OCI-LY3 (cell line): ENCODE data around the gene DEPP1.
A peak's percentile ranks its signal among the peaks of the same experiment; 100 is the strongest.
"Not testable (repeated sequence)": the region's sequence is repeated elsewhere in the genome, so short reads cannot be mapped to it uniquely, and the experiment has no call there.

Experiments used
- H2AFZ ChIP-seq: fragments of 200-600, 300-600 bp; shearing (Covaris generic); 2 replicates; pipeline ENCODE4 v1.6.0; 2014; ENCODE audit warnings: antibody characterized with exemption, low read depth, low read length
- H3K27ac ChIP-seq: fragments of 200-600, 300-600 bp; sonication (generic); 2 replicates; pipeline ENCODE4 v1.5.1; 2014; ENCODE audit warnings: mild to moderate bottlenecking, low read length, moderate library complexity, mixed read lengths
- H3K27me3 ChIP-seq: fragments of 200-600, 300-600 bp; sonication (generic); 2 replicates; pipeline ENCODE4 v1.6.1; 2014; ENCODE audit warnings: low read depth, low read length, mixed read lengths
- H3K36me3 ChIP-seq: fragments of 200-600, 300-600 bp; sonication (generic); replicated peaks from 2 replicates; pipeline ENCODE3; 2014; ENCODE audit warnings: low read depth, low read length, mixed read lengths
- H3K4me1 ChIP-seq: fragments of 300-600, 200-600 bp; sonication (generic); 2 replicates; pipeline ENCODE4 v1.6.1; 2014; ENCODE audit warnings: low read length, mixed read lengths
- H3K4me2 ChIP-seq: fragments of 200-600, 300-600 bp; sonication (generic); 2 replicates; pipeline ENCODE4 v1.6.1; 2014; ENCODE audit warnings: low read length, mixed read lengths
- H3K4me3 ChIP-seq: fragments of 300-600, 200-600 bp; sonication (generic); 2 replicates; pipeline ENCODE4 v1.5.1; 2014; ENCODE audit warnings: antibody characterized with exemption, mild to moderate bottlenecking, low read length, moderate library complexity
- H3K79me2 ChIP-seq: fragments of 300-600, 200-600 bp; shearing (Covaris generic); 2 replicates; pipeline ENCODE4 v1.6.1; 2014; ENCODE audit warnings: mild to moderate bottlenecking, low read length, mixed read lengths
- H3K9ac ChIP-seq: fragments of 300-600, 200-600 bp; shearing (Covaris generic); 2 replicates; pipeline ENCODE4 v1.6.0; 2014; ENCODE audit warnings: mild to moderate bottlenecking, low read length, moderate library complexity
- H3K9me3 ChIP-seq: fragments of 200-600, 300-600 bp; shearing (Covaris generic); 2 replicates; pipeline ENCODE4 v1.6.1; 2014; ENCODE audit warnings: low read length, mixed read lengths; ENCODE audit not compliant: insufficient read depth
- H4K20me1 ChIP-seq: fragments of 200-600, 300-600 bp; sonication (generic); 2 replicates; pipeline ENCODE4 v1.6.1; 2016; ENCODE audit warnings: low read length, mixed read lengths; ENCODE audit not compliant: insufficient read depth
- EZH2phosphoT487 ChIP-seq: fragments of 200-600 bp; shearing (Covaris generic); IDR thresholded peaks from 2 replicates; pipeline ENCODE4 v1.6.1; 2018; ENCODE audit warnings: antibody characterized with exemption, mixed run types, low read depth
- TF ChIP-seq, protein P1 (sequence below): fragments of 200-600, 300-600 bp; sonication (generic); IDR thresholded peaks from 2 replicates; pipeline ENCODE4 v1.5.1; 2014; ENCODE audit warnings: antibody characterized with exemption, low read length, low read depth

The DEPP1 gene, protein sequence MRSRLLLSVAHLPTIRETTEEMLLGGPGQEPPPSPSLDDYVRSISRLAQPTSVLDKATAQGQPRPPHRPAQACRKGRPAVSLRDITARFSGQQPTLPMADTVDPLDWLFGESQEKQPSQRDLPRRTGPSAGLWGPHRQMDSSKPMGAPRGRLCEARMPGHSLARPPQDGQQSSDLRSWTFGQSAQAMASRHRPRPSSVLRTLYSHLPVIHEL

DNA sequence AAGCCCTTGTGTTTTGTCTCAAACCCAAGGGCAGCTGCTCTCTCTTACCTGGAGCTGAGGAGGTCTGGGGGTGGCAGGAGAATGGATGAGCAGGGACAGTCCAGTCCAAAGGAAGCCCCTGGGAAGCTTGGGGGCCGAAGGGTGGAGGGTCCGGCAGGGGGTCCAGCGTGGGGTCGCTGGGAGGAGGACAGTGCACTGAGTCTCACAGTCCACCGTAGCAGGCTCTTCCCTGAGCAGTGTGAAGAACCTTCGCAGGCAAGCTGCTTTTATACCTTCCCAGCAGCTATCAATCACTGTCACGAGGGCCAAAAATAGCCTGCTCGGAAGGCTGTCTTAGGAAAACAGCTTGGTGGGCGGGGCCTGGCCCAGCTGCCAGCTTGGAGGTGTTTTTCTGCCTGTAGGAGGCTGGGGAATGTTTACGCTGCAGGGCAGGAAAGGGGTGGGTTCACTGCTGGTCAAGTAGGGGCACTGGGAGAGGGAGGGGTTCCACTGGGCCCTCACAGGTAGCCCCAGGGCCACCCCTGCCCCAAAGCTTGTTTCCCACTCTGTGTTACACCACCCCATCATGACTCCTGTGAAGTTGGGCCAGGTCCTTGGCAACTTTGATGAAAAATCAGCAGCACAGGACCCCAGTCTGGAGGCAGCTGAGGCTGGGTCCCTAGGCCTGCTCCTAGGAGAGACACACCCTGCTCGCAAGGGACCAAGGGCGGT, at the start of gene DEPP1:
Gene DEPP1, minus strand, starts transcription at position 240 of the 711 bp plus-strand sequence. CDS start 779 bp downstream, outside the sequence.
- peak within 1 kb of the TSS; percentile 35 for H3K27ac ChIP-seq
- H3K4me1 ChIP-seq, result peaks cover 57% of the 10 kb centered on the region
- peak within 1 kb of the TSS; percentile 77 for H3K4me2 ChIP-seq

DNA sequence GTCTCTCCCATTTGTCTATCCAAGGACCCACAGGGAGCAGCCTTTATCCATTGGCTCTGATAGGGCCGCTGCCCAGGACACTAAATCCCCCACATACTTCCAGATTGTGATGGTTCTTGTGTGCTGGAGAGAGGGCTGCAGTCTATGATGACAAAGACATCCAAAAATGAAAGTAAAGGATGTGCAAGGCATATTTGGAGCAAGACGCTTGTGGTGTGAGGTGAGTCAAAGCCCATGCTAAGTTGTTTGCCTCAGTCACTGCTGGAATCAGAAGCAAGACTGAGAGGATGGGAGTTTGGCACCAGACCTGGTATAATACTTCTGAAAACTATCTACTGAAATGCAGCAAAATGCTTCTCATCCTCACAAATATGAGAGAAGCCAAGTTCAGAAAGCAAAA, 44.8 kb upstream of the DEPP1 start:
- TF ChIP-seq, protein P1, sequence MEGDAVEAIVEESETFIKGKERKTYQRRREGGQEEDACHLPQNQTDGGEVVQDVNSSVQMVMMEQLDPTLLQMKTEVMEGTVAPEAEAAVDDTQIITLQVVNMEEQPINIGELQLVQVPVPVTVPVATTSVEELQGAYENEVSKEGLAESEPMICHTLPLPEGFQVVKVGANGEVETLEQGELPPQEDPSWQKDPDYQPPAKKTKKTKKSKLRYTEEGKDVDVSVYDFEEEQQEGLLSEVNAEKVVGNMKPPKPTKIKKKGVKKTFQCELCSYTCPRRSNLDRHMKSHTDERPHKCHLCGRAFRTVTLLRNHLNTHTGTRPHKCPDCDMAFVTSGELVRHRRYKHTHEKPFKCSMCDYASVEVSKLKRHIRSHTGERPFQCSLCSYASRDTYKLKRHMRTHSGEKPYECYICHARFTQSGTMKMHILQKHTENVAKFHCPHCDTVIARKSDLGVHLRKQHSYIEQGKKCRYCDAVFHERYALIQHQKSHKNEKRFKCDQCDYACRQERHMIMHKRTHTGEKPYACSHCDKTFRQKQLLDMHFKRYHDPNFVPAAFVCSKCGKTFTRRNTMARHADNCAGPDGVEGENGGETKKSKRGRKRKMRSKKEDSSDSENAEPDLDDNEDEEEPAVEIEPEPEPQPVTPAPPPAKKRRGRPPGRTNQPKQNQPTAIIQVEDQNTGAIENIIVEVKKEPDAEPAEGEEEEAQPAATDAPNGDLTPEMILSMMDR, result no peak
- TF ChIP-seq EZH2phosphoT487, result no peak
- no peak overlapping the region for H3K4me2 ChIP-seq
- H3K4me1 ChIP-seq, result no peaks in the 10 kb centered on the region
- no peaks in the 10 kb centered on the region for H3K9me3 ChIP-seq
- no peak overlapping the region for H3K9ac ChIP-seq
- no peaks in the 10 kb centered on the region for H4K20me1 ChIP-seq
- no peak overlapping the region for H2AFZ ChIP-seq
- H3K79me2 ChIP-seq, result no peaks in the 10 kb centered on the region
- H3K36me3 ChIP-seq, result no peaks in the 10 kb centered on the region
- H3K4me3 ChIP-seq, result no peak overlapping the region
- H3K27ac ChIP-seq, result no peak overlapping the region
- H3K27me3 ChIP-seq, result no peaks in the 10 kb centered on the region

More for the DNA sequence above, at the start of gene DEPP1:
- Histone ChIP-seq H3K9ac (peak within 1 kb of the TSS; percentile 47), H2AFZ (no peak within 1 kb of the TSS), H3K36me3 (no peaks in the 10 kb centered on the region), H3K79me2 (no peaks in the 10 kb centered on the region), H3K9me3 (no peaks in the 10 kb centered on the region), H3K27me3 (no peaks in the 10 kb centered on the region), H3K4me3 (peak within 1 kb of the TSS; percentile 65), H4K20me1 (no peaks in the 10 kb centered on the region)
- no peak for TF ChIP-seq EZH2phosphoT487
- TF ChIP-seq, protein P1, result no peak

DNA sequence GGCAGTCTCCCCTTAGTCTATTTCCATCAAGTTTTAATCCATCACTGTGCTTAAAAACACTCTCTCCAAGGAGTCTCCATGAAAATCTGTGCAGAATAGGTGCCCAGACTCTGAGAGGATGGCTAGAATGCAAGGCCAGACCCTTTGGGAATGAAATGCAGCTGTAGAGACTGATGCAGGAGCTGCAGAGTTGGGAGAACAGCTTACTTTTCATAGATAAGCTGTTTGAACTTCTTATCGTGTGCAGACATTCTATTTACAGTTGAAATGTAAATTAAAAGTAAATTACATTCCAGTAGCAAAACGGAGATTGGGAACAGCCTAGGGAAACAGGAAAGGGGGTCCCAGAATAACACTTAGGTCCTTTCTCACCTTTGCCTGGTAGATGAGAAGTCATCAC, 37.0 kb upstream of the DEPP1 start:
- Histone ChIP-seq H3K4me3 (no peak overlapping the region), H3K79me2 (no peaks in the 10 kb centered on the region), H4K20me1 (no peaks in the 10 kb centered on the region), H3K27ac (no peak overlapping the region), H3K4me1 (no peaks in the 10 kb centered on the region), H3K27me3 (no peaks in the 10 kb centered on the region), H3K4me2 (no peak overlapping the region), H3K36me3 (no peaks in the 10 kb centered on the region), H3K9ac (no peak overlapping the region), H2AFZ (no peak overlapping the region), H3K9me3 (no peaks in the 10 kb centered on the region)
- TF ChIP-seq, protein P1, result no peak
- no peak for TF ChIP-seq EZH2phosphoT487

DNA sequence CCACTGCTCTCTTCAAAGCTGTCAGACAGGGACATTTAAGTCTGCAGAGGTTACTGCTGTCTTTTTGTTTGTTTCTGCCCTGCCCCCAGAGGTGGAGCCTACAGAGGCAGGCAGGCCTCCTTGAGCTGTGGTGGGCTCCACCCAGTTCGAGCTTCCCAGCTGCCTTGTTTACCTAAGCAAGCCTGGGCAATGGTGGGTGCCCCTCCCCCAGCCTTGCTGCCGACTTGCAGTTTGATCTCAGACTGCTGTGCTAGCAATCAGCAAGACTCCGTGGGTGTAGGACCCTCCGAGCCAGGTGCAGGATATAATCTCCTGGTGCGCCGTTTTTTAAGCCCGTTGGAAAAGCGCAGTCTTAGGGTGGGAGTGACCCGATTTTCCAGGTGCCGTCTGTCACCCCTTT, 35.9 kb upstream of the DEPP1 start:
- H3K27me3 ChIP-seq, H3K27ac ChIP-seq, H3K9me3 ChIP-seq, H3K9ac ChIP-seq, H2AFZ ChIP-seq, H4K20me1 ChIP-seq, H3K4me2 ChIP-seq, H3K4me3 ChIP-seq, H3K36me3 ChIP-seq, H3K79me2 ChIP-seq, H3K4me1 ChIP-seq: not testable (repeated sequence)
